GM06990 (cell line): ENCODE measurements around the gene MFRP.

ENCODE experiments used
- DNase-seq: peaks from one replicate; pipeline ENCODE4 v3.0.0-alpha.2; 2011; ENCODE audit not compliant: insufficient read length; ENCODE audit errors: extremely low read depth
- H3K27me3 ChIP-seq: replicated peaks from 2 replicates; pipeline ENCODE4 v1.6.0; 2011; ENCODE audit warnings: low read length; ENCODE audit not compliant: control insufficient read depth, insufficient read depth
- H3K36me3 ChIP-seq: 2 replicates; pipeline ENCODE4 v1.5.1; 2011; ENCODE audit warnings: low read length; ENCODE audit not compliant: control insufficient read depth, insufficient read depth
- H3K4me3 ChIP-seq: replicated peaks from 2 replicates; pipeline ENCODE4 v1.5.1; 2011; ENCODE audit warnings: low read depth, mild to moderate bottlenecking, control low read depth, low read length
- TF ChIP-seq, protein P1 (sequence below): IDR thresholded peaks from 2 replicates; pipeline ENCODE4 v1.5.1; 2011; ENCODE audit warnings: low read length, control low read depth, mild to moderate bottlenecking, inconsistent platforms; ENCODE audit not compliant: insufficient read depth, poor library complexity, severe bottlenecking

Gene MFRP

DNA sequence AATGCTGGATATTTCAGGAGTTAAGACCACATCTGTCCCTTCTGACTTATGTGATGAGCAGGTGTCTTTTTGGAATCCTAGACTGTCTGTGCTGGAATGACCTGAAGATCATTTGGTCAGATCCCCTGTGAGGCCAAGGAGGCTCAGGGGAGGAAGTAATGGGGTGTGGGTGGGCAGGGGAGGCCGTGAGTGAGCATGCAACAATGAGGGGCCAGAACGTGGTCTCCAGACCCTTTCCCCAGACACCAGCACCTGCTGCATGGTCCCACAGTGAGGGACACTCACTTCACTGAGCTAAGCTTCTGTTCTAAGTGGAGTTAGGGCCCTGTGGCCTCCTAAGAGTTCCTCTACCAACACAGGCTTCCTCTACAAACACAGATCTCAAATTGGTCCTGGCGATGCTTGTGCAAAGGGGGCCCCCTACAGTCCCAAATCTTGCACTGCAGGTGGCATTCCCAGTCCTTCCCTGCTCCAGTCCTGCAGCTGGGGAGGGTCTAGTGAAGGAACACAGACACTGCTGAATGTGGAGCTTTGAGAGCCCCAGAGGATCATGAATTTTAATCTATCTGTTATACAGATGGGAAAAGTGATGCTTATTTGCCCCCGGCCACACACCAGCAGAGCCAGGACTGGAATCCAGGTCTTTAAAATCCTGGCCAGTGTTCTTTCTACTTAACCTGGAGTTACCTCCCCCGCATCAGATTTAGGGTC is 27.6 kb upstream of the MFRP start:
- no peaks in the 10 kb centered on the region for H3K36me3 ChIP-seq
- no peak overlapping the region for H3K4me3 ChIP-seq
- H3K27me3 ChIP-seq: no peaks in the 10 kb centered on the region; the same call in 1 of the 2 replicates
- TF ChIP-seq, protein P1, sequence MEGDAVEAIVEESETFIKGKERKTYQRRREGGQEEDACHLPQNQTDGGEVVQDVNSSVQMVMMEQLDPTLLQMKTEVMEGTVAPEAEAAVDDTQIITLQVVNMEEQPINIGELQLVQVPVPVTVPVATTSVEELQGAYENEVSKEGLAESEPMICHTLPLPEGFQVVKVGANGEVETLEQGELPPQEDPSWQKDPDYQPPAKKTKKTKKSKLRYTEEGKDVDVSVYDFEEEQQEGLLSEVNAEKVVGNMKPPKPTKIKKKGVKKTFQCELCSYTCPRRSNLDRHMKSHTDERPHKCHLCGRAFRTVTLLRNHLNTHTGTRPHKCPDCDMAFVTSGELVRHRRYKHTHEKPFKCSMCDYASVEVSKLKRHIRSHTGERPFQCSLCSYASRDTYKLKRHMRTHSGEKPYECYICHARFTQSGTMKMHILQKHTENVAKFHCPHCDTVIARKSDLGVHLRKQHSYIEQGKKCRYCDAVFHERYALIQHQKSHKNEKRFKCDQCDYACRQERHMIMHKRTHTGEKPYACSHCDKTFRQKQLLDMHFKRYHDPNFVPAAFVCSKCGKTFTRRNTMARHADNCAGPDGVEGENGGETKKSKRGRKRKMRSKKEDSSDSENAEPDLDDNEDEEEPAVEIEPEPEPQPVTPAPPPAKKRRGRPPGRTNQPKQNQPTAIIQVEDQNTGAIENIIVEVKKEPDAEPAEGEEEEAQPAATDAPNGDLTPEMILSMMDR: peak; percentile 86
- DNase-seq: no peak

DNA sequence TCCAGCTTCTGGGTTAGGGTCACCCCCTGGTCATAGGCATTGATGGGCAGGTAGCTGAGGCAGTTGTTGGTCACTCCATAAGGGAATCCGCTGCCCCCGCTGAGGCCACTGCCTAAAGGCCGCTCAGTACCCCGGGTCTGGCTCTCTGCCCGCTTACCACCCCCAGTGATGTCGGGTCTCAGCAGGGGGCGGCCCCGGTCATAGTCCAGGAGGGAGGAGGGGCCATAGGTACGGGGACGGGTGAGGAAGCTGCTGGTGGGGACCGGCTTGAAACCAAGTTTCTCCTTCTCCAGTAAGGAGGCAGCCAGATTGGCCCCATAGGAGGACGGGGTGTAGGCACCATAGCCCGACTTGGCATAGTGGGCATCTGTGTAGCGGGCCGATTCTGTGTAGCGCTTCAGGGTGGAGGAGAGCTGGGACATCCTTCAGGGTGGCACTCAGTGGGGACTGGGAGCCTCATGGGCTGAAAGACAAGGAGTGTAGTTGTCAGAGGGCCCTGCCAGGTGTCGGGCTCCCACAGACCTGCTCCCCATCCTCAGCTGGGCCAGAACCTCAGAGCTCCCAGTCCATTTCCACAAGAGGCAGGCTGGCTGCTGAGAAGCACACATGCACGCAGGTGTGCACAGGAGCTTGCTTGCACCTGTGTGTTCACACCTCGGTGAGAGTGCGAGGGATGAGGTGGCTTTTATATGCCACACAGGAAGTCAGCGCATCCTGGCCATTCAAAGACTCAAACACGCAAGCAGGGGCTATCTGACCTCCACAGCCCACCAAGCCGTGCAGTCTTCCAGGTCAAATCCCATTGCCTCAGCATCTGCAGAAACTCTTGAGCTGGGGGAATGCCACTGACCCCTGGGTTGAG is 26.8 kb upstream of the MFRP start:
- H3K4me3 ChIP-seq: no peak overlapping the region
- no peak for DNase-seq
- no peaks in the 10 kb centered on the region; the same call in 1 of the 2 replicates for H3K27me3 ChIP-seq
- no peaks in the 10 kb centered on the region for H3K36me3 ChIP-seq
- TF ChIP-seq, protein P1: no peak

- no peaks in the 10 kb centered on the region; the same call in 1 of the 2 replicates for H3K27me3 ChIP-seq
- no peak for DNase-seq
- TF ChIP-seq, protein P1: no peak
- H3K36me3 ChIP-seq: no peaks in the 10 kb centered on the region
- no peak overlapping the region for H3K4me3 ChIP-seq
Observed at GRCh38 chr11:119372260-119373058, 26.0 kb upstream of the MFRP start.

- no peak for DNase-seq
- TF ChIP-seq, protein P1: peak; percentile 11
- no peaks in the 10 kb centered on the region for H3K36me3 ChIP-seq
- H3K4me3 ChIP-seq: no peak overlapping the region
- no peaks in the 10 kb centered on the region; the same call in 1 of the 2 replicates for H3K27me3 ChIP-seq
Observed at GRCh38 chr11:119371778-119372182, 25.3 kb upstream of the MFRP start.

DNA sequence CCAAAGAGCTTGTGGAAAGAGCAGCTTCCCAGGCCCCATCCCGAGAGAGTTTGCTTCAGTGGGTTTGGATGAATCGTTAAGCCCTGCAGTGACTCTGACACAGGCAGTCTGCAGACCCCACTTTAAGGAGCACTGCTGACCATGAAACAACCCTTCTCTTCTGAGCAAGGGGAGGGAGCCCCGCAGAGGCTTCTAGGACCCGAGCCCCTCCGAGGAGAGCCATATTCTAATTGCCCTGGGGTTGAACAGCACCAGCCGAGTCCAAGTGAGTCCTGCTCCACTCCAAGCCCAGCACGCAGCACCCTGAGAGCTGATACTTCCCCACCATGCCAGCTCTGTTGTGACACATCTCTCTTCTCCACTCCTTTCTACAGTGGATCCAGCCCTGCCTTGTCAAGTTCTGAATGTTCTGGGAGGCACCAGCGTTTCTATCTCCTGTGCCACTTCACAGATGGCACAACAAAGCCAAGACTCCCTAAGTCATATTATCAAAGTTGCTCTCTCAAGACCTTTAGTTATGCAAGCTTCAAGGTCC is 24.6 kb upstream of the MFRP start:
- Histone ChIP-seq H3K36me3 (no peaks in the 10 kb centered on the region), H3K27me3 (no peaks in the 10 kb centered on the region; the same call in 1 of the 2 replicates), H3K4me3 (no peak overlapping the region)
- TF ChIP-seq, protein P1: no peak
- no peak for DNase-seq
